NCI-H2227 treated with DMSO at 0.1 percent for 48 hours (cell line): ENCODE measurements around the gene MTHFD1.
"Not testable (repeated sequence)": the region's sequence is repeated elsewhere in the genome, so short reads cannot be mapped to it uniquely, and the experiment has no call there.

Experiments used
- DNase-seq: peaks from one replicate; lab custom pipeline; 2025; lab: John Stamatoyannopoulos, UW

The MTHFD1 gene

GRCh38 chr14:64387782-64388532 lies at the start of gene MTHFD1:
MTHFD1 (plus strand) TSS chr14:64388353; CDS start chr14:64388428, 75 bp downstream.
- peak; percentile 98 for DNase-seq

- DNase-seq, result peak; percentile 98
Observed at GRCh38 chr14:64338616-64339316, 49.4 kb upstream of the MTHFD1 start.

GRCh38 chr14:64340560-64341196 lies 47.5 kb upstream of the MTHFD1 start:
- DNase-seq, result no peak

GRCh38 chr14:64347748-64348147 lies 40.4 kb upstream of the MTHFD1 start:
- no peak for DNase-seq

- DNase-seq, result no peak
Observed at GRCh38 chr14:64349741-64350490, 38.2 kb upstream of the MTHFD1 start.

GRCh38 chr14:64363265-64363846 lies 24.8 kb upstream of the MTHFD1 start:
- DNase-seq, result no peak

- no peak for DNase-seq
Observed at GRCh38 chr14:64364907-64365306, 23.2 kb upstream of the MTHFD1 start.

GRCh38 chr14:64365358-64365889 lies 22.7 kb upstream of the MTHFD1 start:
- DNase-seq, result not testable (repeated sequence)

- no peak for DNase-seq
Observed at GRCh38 chr14:64369201-64369600, 19.0 kb upstream of the MTHFD1 start.

- peak; percentile 63 for DNase-seq
Observed at GRCh38 chr14:64387232-64387781, 846 bp upstream of the MTHFD1 start.

- DNase-seq, result no peak
Observed at GRCh38 chr14:64388533-64389285, 556 bp downstream of the MTHFD1 start.

GRCh38 chr14:64391113-64391725 lies 3.1 kb downstream of the MTHFD1 start:
- DNase-seq, result no peak

GRCh38 chr14:64391986-64392385 lies 3.8 kb downstream of the MTHFD1 start:
- no peak for DNase-seq

- DNase-seq, result not testable (repeated sequence)
Observed at GRCh38 chr14:64393189-64393726, 5.1 kb downstream of the MTHFD1 start.

GRCh38 chr14:64394423-64394822 lies 6.3 kb downstream of the MTHFD1 start:
- no peak for DNase-seq

- DNase-seq, result no peak
Observed at GRCh38 chr14:64394977-64395633, 7.0 kb downstream of the MTHFD1 start.

GRCh38 chr14:64400829-64401459 lies 12.8 kb downstream of the MTHFD1 start:
- no peak for DNase-seq

GRCh38 chr14:64401949-64402348 lies 13.8 kb downstream of the MTHFD1 start:
- no peak for DNase-seq

- no peak for DNase-seq
Observed at GRCh38 chr14:64405295-64405694, 17.1 kb downstream of the MTHFD1 start.
